Activated CD4-positive, alpha-beta T cell treated with anti-CD3 and anti-CD28 coated beads, Interleukin-2, amount 10 ng/mL, durations not matched to agents 24 days and 14 days (primary cell): ENCODE results near the gene SEMA5B. TPM values are rescaled to one million over a fixed set of nuclear protein-coding genes. Genes with fewer than 3 reads are reported as not detected.

ENCODE experiments used
- DNase-seq: peaks from one replicate; pipeline ENCODE4 v3.0.0; 2022
- H3K27ac Mint-ChIP-seq: one replicate; pipeline ENCODE4 v1.8.0; 2022; ENCODE audit warnings: mild to moderate bottlenecking, mixed read lengths
- H3K27me3 Mint-ChIP-seq: one replicate; pipeline ENCODE4 v1.8.0; 2022; ENCODE audit warnings: mixed read lengths
- H3K36me3 Mint-ChIP-seq: one replicate; pipeline ENCODE4 v1.8.0; 2022; ENCODE audit warnings: low read depth, mild to moderate bottlenecking, mixed read lengths
- H3K4me1 Mint-ChIP-seq: one replicate; pipeline ENCODE4 v1.8.0; 2021; ENCODE audit warnings: mixed read lengths
- H3K4me3 Mint-ChIP-seq: one replicate; pipeline ENCODE4 v1.8.0; 2022; ENCODE audit warnings: mild to moderate bottlenecking, moderate library complexity, mixed read lengths
- H3K9me3 Mint-ChIP-seq: one replicate; pipeline ENCODE4 v1.8.0; 2021; ENCODE audit warnings: mixed read lengths
- intact Hi-C: fragments of 100-400 bp; cut with micrococcal nuclease; formaldehyde crosslinking; loops from one replicate; pipeline ENCODE4 v1.15.1; 2023
- total RNA-seq: library from RNA; stranded (reverse); gene quantifications from 2 replicates; pipeline ENCODE4 v1.2.3, GENCODE V29; 2022

SEMA5B gene
- total RNA-seq, 1 donor from 2014 or later: not detected

GRCh38 chr3:122957707-122958689 is 69.6 kb downstream of the SEMA5B start:
- H3K4me1 Mint-ChIP-seq: no peaks in the 10 kb centered on the region
- no peak overlapping the region for H3K27ac Mint-ChIP-seq
- H3K4me3 Mint-ChIP-seq: no peak overlapping the region
- H3K27me3 Mint-ChIP-seq: peaks cover 16% of the 10 kb centered on the region
- no peaks in the 10 kb centered on the region for H3K36me3 Mint-ChIP-seq
- no peaks in the 10 kb centered on the region for H3K9me3 Mint-ChIP-seq
- no peak for DNase-seq
- intact Hi-C loops: no loop called here

GRCh38 chr3:122956693-122957455 is 70.7 kb downstream of the SEMA5B start:
- Mint-ChIP-seq H3K27ac (no peak overlapping the region), H3K4me1 (no peaks in the 10 kb centered on the region), H3K9me3 (no peaks in the 10 kb centered on the region), H3K27me3 (peaks cover 8% of the 10 kb centered on the region), H3K36me3 (no peaks in the 10 kb centered on the region), H3K4me3 (no peak overlapping the region)
- intact Hi-C loops: no loop called here
- no peak for DNase-seq

- no peaks in the 10 kb centered on the region for H3K4me1 Mint-ChIP-seq
- no peak for DNase-seq
- no peak overlapping the region for H3K27ac Mint-ChIP-seq
- H3K36me3 Mint-ChIP-seq: no peaks in the 10 kb centered on the region
- no peak overlapping the region for H3K4me3 Mint-ChIP-seq
- peaks cover 8% of the 10 kb centered on the region for H3K27me3 Mint-ChIP-seq
- no peaks in the 10 kb centered on the region for H3K9me3 Mint-ChIP-seq
- intact Hi-C loops: no loop called here
Observed at GRCh38 chr3:122955916-122956692, 71.5 kb downstream of the SEMA5B start.

GRCh38 chr3:122952520-122952919 is 75.0 kb downstream of the SEMA5B start:
- H3K4me1 Mint-ChIP-seq: no peaks in the 10 kb centered on the region
- H3K27ac Mint-ChIP-seq: no peak overlapping the region
- H3K36me3 Mint-ChIP-seq: no peaks in the 10 kb centered on the region
- DNase-seq: no peak
- H3K27me3 Mint-ChIP-seq: peaks cover 7% of the 10 kb centered on the region
- H3K4me3 Mint-ChIP-seq: no peak overlapping the region
- intact Hi-C loops: no loop called here
- no peaks in the 10 kb centered on the region for H3K9me3 Mint-ChIP-seq

GRCh38 chr3:122948408-122948807 is 79.2 kb downstream of the SEMA5B start:
- H3K36me3 Mint-ChIP-seq: no peaks in the 10 kb centered on the region

GRCh38 chr3:122947738-122948137 is 79.8 kb downstream of the SEMA5B start:
- Mint-ChIP-seq H3K4me1 (no peaks in the 10 kb centered on the region), H3K27ac (no peak overlapping the region), H3K9me3 (no peaks in the 10 kb centered on the region), H3K4me3 (no peak overlapping the region), H3K27me3 (peaks cover 15% of the 10 kb centered on the region), H3K36me3 (no peaks in the 10 kb centered on the region)
- DNase-seq: no peak
- intact Hi-C loops: no loop called here

More at GRCh38 chr3:122948408-122948807, 79.2 kb downstream of the SEMA5B start:
- Mint-ChIP-seq H3K27ac (no peak overlapping the region), H3K27me3 (peaks cover 15% of the 10 kb centered on the region), H3K4me1 (no peaks in the 10 kb centered on the region), H3K4me3 (no peak overlapping the region), H3K9me3 (no peaks in the 10 kb centered on the region)
- DNase-seq: no peak
- intact Hi-C loops: no loop called here

- DNase-seq: no peak
- intact Hi-C loops: no loop called here
- Mint-ChIP-seq H3K27me3 (peaks cover 15% of the 10 kb centered on the region), H3K9me3 (no peaks in the 10 kb centered on the region), H3K36me3 (no peaks in the 10 kb centered on the region), H3K27ac (no peak overlapping the region), H3K4me1 (no peaks in the 10 kb centered on the region), H3K4me3 (no peak overlapping the region)
Observed at GRCh38 chr3:122947196-122947595, 80.4 kb downstream of the SEMA5B start.

GRCh38 chr3:122946185-122946584 is 81.4 kb downstream of the SEMA5B start:
- intact Hi-C loops: no loop called here
- no peak for DNase-seq
- H3K27me3 Mint-ChIP-seq: peaks cover 15% of the 10 kb centered on the region
- no peaks in the 10 kb centered on the region for H3K4me1 Mint-ChIP-seq
- H3K4me3 Mint-ChIP-seq: no peak overlapping the region
- H3K9me3 Mint-ChIP-seq: no peaks in the 10 kb centered on the region
- H3K36me3 Mint-ChIP-seq: no peaks in the 10 kb centered on the region
- no peak overlapping the region for H3K27ac Mint-ChIP-seq

GRCh38 chr3:122945230-122945629 is 82.3 kb downstream of the SEMA5B start:
- DNase-seq: no peak
- H3K9me3 Mint-ChIP-seq: no peaks in the 10 kb centered on the region
- no peak overlapping the region for H3K27ac Mint-ChIP-seq
- H3K4me3 Mint-ChIP-seq: no peak overlapping the region
- intact Hi-C loops: no loop called here
- no peaks in the 10 kb centered on the region for H3K4me1 Mint-ChIP-seq
- H3K27me3 Mint-ChIP-seq: peaks cover 17% of the 10 kb centered on the region
- no peaks in the 10 kb centered on the region for H3K36me3 Mint-ChIP-seq

GRCh38 chr3:122944671-122945161 is 82.8 kb downstream of the SEMA5B start:
- Mint-ChIP-seq H3K27ac (no peak overlapping the region), H3K36me3 (no peaks in the 10 kb centered on the region), H3K4me1 (no peaks in the 10 kb centered on the region), H3K9me3 (no peaks in the 10 kb centered on the region), H3K27me3 (peaks cover 12% of the 10 kb centered on the region), H3K4me3 (no peak overlapping the region)
- intact Hi-C loops: no loop called here
- no peak for DNase-seq

GRCh38 chr3:122943828-122944190 is 83.8 kb downstream of the SEMA5B start:
- Mint-ChIP-seq H3K27me3 (peaks cover 13% of the 10 kb centered on the region), H3K27ac (no peak overlapping the region), H3K4me1 (no peaks in the 10 kb centered on the region), H3K9me3 (no peaks in the 10 kb centered on the region), H3K4me3 (no peak overlapping the region), H3K36me3 (no peaks in the 10 kb centered on the region)
- intact Hi-C loops: loop anchor here (1.0 to 2.0 kb wide), 2 partner anchors 84 to 315 kb away; no protein-coding TSS in a partner anchor
- DNase-seq: no peak

GRCh38 chr3:122942937-122943827 is 84.4 kb downstream of the SEMA5B start:
- intact Hi-C loops: loop anchor here (1.0 to 2.0 kb wide), 2 partner anchors 85 to 316 kb away; no protein-coding TSS in a partner anchor
- no peak overlapping the region for H3K4me3 Mint-ChIP-seq
- no peaks in the 10 kb centered on the region for H3K9me3 Mint-ChIP-seq
- H3K27ac Mint-ChIP-seq: no peak overlapping the region
- peaks cover 13% of the 10 kb centered on the region for H3K27me3 Mint-ChIP-seq
- peak; percentile 81 for DNase-seq
- H3K4me1 Mint-ChIP-seq: no peaks in the 10 kb centered on the region
- H3K36me3 Mint-ChIP-seq: no peaks in the 10 kb centered on the region
